Ovary (tissue), 3 donors: ENCODE data around the gene MYH11.

Experiments
- CTCF ChIP-seq, 3 donors: fragments of 450-650 bp in 2 of 3; fragments of 200-600 bp in 1 of 3; IDR thresholded peaks; one replicate each; pipeline versions ENCODE4 v1.5.1 to v1.8.0; 2016 to 2022; ENCODE audit warnings: antibody characterized with exemption in 3 of 3, mild to moderate bottlenecking in 1 of 3
- EP300 ChIP-seq: sonication (generic); formaldehyde crosslinking; IDR thresholded peaks from one replicate; pipeline ENCODE4 v1.6.1; 2017; ENCODE audit warnings: antibody characterized with exemption
- POLR2A ChIP-seq: fragments of 450-650 bp; IDR thresholded peaks from one replicate; pipeline ENCODE4 v1.6.1; 2017; ENCODE audit warnings: antibody characterized with exemption, mild to moderate bottlenecking, moderate library complexity
- donor health status: DM: no; HTN: no; CAD: no.

- TF ChIP-seq CTCF (IDR thresholded peaks at IDR 0.05): no peak
- TF ChIP-seq POLR2A: no peak
- TF ChIP-seq EP300: no peak
These were observed 148.7 kb downstream of the MYH11 start for GRCh38 chr16:15708096-15708495.
